ENCODE results near the gene PXMP4.

GRCh38 chr20:33744181-33744580 lies 24.1 kb upstream of the PXMP4 start:
- no peak for TF ChIP-seq CTCF (IDR thresholded peaks at IDR 0.05)
- TF ChIP-seq POLR2A (IDR thresholded peaks at IDR 0.05), result no peak
- no peak for TF ChIP-seq POLR2AphosphoS5 (IDR thresholded peaks at IDR 0.05)
